ENCODE data around the gene FA2H.
"Not testable (repeated sequence)": the region's sequence is repeated elsewhere in the genome, so short reads cannot be mapped to it uniquely, and the experiment has no call there.

Gene FA2H, protein sequence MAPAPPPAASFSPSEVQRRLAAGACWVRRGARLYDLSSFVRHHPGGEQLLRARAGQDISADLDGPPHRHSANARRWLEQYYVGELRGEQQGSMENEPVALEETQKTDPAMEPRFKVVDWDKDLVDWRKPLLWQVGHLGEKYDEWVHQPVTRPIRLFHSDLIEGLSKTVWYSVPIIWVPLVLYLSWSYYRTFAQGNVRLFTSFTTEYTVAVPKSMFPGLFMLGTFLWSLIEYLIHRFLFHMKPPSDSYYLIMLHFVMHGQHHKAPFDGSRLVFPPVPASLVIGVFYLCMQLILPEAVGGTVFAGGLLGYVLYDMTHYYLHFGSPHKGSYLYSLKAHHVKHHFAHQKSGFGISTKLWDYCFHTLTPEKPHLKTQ

DNA sequence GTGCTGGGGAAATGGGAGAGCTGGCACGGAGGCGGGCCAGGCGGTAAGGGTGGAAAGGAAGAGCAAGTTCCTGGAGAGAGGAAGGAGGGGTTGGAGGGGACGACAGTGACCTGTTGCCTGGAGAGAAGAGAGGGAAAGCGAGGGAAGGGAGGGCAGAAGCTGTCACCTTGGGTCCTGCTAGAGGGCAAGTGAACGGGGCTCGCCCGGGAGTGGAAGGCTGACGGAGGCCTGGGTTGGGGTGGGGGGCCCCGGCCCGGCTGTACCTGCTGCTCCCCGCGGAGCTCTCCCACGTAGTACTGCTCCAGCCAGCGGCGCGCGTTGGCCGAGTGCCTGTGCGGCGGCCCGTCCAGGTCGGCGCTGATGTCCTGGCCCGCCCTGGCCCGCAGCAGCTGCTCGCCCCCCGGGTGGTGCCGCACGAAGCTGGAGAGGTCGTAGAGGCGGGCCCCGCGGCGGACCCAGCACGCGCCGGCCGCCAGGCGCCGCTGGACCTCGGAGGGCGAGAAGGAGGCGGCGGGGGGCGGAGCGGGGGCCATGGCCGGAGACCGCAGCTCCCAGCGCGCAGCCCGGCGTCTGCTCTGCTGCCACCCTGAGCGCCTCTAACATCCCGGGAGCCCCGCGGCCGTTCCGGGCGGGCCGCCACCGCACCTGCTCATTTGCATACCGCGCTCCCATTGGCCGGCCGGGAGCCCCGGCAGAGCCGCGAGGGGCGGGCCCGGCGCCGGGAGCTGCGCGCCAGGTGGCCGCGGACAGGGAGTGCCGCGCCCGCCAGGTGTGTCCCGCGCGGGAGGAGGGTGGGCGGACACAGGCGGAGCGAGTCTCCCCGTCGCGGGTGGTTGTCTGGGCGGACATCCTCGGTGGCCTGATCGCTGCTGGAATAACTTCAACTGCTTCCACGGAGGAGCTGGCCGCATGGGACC, at the start of gene FA2H:
FA2H (minus strand) TSS at position 598 of the 917 bp plus-strand sequence; CDS start at position 533, 65 bp downstream.
- DNase-seq: peak; percentile 65

DNA sequence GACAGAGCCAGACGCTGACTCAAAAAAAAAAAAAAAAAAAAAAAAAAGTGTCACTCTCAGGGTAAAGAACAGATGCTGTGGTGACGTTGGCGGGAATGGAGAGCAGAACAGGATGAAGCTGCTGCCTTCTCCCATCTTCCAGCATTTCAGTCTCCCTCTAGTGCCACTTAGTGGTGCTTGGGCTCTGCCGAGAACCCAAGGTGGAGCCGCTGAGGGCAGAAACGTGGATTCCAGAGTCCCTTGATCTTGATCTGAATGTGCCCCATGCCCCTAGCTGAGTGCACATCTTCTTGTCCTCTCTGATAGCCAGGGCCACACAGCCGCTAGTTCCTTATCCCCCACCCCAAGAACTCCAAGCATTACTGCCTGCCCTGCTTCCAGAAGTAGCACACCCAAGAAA, 43.2 kb upstream of the FA2H start:
- DNase-seq: no peak

DNA sequence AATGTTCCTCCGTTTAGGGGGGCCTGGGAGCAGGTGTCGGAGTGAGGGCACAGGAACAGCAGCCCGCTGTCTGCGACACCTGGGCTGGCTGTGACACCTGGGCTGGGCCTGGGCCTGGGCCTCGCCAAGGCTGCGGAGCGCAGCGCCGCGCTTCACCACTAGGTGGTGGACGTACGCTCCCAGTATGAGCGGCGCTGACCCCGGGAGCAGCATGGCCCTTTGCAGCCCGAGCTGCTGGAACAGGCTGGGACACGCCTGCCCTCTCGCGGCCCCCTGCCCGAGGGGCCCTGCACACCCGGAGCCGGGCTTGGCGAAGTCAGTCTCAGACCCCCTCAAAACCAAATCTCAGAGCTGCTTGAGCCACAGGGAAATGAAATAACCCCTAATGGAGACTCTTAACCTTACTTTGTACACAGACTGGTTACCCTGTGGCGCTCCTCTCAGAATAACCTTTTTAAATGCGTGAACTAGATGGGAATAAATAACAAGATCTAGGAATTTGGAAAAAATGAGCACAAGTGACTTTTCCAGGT, 38.6 kb upstream of the FA2H start:
- DNase-seq: peak; percentile 38

DNA sequence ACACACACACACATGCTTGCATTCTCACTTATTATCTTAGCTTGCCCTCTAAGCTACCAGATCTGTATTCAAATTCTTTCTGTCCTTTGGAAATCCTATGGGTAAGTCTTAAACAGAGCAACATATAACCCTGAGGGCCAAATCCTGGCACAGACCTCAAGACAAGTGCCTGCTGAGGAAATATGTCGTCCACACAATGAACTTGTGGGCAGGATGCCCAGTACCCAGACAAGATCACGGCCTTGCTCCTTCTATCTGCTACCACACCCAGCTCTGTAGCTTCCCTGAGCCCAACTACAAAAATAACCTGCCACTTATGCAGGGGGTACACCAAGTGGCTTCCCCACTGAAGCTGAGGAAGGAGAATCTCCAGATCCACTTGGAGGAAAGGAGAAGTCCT, 37.3 kb upstream of the FA2H start:
- no peak for DNase-seq

DNA sequence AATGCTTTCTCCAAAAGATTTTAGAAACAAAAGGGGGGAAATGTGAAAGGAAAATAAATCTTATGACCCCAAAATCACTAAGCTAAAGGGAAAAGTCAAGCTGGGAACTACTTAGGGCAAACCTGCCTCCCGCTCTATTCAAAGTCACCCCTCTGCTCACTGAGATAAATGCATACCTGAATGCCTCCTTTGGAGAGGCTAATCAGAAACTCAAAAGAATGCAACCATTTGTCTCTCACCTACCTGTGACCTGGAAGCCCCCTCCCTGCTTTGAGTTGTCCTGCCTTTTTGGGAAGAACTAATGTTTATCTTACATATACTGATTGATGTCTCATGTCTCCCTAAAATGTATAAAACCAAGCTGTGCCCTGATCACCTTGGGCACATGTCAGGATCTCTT, 36.6 kb upstream of the FA2H start:
- not testable (repeated sequence) for DNase-seq

DNA sequence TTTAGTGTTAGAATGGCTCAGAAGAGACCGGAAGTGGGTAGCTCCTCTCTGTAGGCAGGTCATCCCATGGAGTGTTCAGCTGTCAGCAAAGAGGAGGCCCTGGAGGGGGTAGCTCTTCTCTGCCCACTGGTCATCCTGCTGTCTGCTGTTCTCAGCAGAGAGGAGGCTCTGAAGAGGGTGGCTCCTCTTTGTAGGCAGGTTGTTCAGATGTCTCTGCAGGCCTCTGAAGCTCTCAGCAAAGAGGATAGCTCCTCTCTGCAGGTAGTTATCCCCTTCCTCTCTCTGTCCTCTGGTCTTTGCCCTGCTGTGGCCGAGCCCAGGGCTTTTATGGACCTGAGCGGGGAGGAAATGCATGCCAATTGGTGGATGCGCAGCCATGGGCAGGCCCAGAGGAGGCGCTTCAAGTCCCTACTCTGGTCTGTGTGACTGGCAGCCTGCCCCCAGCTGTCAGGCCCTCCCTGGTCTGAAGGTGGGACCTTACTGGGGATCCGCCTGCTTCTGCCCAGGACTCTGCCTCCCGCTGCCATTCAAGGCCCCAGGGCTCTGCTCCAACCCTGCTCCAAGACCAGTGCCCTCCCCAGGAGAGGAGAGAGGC, 32.5 kb upstream of the FA2H start:
- DNase-seq: no peak

DNA sequence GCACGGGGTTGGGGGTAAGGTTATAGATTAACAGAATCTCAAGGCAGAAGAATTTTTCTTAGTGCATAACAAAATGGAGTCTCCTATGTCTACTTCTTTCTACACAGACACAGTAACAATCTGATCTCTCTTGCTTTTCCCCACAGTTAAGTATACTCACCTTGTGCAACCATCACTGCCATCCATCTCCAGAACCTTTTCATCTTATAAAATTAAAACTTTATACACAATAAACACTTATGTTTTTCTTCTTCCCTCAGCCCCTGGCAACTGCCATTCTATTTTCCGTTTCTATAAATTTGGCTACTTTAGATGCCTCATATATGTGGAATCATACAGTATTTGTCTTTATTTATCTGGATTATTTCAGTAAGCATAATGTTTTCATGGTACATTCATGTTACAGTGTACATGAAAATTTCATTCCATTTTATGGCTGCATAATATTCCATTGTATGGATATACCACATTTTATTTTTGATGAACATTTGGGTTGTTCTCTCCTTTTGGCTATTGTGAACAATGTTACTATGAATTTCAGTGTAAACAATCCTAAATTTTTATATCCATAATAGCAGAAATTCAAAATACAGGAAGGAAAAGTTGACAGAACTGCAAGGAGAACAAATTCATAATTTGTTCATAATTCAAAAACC, 25.7 kb upstream of the FA2H start:
- no peak for DNase-seq

DNA sequence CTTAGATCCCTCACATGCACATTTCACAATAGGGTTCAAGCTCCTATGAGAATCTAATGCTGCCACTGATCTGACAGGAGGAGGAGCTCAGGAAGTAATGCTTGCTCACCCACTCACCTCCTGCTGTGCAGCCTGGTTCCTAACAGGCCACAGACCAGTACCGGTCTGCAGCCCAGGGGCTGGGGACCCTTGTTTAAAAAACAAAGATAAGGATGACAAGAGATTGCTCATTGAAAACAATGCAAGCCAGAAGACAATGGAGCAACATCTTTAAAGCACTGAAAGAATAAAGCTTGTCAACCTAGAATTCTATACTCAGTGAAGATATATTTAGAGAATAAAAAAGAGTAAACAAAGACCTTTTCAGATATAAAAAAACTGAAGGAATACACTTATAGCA, 22.8 kb upstream of the FA2H start:
- no peak for DNase-seq

DNA sequence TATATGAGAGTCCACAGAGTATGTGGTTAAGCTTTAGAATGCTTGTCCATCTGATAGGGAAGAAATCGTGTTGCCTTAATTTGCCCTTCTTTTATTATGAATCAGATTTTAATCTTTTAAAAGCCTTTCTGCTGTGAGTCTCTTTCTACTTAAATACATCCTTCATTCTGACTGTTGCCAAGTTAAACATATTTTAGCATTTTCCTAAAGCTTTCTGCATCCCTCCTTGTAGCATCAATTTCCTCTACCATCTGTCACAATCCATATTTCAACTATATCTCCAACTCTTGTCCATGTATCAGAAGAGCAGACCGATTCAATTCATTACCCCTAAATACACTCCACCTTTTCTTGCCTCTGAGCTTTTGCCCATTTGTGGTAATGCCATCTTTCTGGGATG, 20.5 kb upstream of the FA2H start:
- DNase-seq: no peak

DNA sequence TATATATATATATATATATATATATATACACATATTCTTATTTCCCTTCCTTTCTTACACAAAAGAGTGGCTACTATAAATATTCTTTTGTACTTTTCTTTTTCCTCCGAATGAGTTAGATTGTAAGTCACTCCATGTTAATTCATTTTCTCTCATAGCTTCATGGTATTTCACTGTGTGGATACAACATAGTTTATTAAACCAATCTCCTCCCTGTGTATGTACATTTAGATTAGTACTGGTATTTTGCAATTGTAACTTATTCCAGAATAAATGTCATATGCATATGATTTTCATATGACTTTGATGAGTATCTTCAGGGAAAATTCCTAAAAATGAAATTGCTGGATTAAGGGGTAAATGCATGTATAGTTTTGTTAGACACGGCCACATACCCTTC, 20.0 kb upstream of the FA2H start:
- DNase-seq: no peak

DNA sequence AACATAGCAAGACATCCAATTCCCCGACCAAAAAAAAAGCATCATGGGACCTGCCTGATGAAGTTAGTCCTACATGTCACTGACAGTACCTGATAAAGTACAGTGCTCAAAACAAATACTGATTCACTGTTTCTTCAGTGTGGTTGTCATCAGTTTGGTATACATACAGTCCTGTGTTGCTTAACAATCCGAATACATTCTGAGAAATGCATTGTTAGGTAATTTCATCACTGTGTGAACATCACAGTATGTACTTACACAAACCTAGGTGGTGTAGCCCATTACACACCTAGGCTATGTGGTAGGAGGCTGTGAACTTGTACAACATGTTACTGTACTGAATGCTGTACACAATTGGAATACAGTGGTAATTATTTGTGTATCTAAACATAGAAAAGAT, 19.0 kb upstream of the FA2H start:
- no peak for DNase-seq

DNA sequence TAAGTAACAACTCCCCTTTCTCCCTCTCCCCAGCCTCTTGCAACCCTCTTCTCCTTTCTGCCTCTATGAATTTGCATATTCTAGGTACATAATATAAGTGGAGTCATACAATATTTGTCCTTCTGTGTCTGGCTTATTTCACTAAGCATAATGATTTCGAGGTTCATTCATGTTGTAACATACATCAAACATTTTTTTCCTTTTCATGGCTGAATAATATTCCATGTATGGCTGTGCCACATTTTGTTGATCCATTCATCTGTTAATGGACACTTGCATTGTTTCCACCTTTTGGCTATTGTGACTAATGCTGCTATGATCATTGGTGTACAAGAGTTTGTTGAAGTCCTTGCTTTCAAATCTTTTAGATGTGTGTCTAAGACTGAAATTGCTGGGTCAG, 17.6 kb upstream of the FA2H start:
- DNase-seq: no peak

DNA sequence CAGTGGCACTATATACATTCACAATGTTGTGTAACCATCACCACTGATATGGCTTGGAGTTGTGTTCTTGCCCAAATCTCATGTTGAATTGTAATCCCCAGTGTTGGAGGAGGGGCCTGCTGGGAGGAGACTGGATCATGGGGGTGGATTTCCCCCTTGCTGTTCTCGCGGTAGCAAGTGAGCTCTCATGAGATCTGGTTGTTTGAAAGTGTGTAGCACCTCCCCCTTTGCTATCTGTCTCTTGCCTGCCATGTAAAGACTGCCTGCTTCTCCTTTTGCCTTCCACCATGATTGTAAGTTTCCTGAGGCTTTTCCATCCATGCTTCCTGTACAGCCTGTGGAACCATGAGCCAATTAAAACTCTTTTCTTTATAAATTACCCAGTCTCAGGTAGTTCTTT, 17.1 kb upstream of the FA2H start:
- DNase-seq: not testable (repeated sequence)

DNA sequence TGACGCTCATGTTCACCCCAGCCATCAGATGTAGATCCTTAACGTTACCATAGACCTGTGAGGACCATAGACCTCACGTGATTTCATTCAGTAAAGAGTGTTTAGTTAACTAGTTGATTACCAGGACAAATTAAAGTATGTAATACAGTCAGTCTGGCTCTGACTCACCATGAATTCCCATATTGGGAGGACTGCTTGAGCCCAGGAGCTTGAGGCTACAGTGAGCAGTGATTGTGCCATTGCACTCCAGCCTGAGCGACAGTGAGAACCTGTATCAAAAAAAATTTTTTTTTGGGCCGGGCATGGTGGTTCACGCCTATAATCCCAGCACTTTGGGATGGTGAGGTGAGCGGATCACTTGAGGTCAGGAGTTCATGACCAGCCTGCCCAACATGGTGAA, 13.5 kb upstream of the FA2H start:
- no peak for DNase-seq

DNA sequence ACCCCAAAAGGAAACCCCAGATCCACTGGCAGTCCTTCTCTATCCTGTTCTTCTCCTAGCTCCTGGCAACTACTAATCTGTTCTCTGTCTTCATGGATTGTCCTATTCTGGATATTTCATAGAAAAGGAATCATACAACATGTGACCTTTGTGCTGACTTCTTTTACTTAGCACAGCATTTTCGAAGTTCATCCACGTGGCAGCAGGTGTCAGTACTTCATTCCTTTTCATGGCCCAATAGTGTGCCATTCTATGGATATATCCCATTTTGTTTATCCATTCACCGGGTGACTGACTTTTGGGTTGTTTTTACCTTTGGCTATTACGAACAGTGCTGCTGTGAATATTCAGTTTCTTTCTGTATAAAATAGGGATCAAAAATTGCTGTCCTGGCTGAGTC, 10.4 kb upstream of the FA2H start:
- DNase-seq: no peak

DNA sequence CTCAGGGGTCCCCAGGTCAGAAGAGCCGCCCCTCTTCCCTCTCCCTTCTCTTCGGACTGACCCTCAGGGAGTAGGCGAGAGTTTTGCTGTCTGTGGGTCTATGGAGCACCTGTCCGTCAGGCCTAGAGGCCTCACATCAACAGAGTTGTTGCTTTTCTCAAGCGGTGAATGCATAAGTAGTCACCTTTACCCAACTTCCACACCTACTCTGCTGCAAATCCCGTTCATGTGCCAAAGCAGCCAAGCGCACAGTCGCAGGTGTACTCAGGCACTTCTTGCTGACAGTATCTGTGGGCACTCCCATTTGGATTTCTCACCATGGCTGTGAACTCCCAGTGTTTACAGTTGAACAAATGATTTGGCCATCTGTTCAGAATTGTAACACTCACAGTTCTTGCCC, 4.0 kb upstream of the FA2H start:
- no peak for DNase-seq

DNA sequence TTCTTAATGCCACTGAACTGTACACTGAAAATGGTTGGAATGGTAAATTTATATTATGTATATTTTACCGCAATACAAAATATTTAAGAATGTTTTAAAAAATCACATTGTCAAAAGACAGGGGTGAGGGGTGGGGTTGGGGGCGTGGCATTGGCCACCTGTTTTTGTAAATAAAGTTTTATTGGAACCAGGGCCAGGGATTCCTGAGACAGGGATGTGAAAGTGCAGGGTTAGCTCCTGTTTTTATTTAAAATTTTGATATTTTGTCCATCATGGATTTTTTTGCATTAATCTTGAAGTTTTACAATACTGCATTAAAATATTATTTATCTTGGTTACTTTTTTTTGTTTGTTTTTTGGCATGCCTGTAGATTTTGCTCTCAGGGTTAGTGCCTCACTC, 2.3 kb upstream of the FA2H start:
- no peak for DNase-seq

DNA sequence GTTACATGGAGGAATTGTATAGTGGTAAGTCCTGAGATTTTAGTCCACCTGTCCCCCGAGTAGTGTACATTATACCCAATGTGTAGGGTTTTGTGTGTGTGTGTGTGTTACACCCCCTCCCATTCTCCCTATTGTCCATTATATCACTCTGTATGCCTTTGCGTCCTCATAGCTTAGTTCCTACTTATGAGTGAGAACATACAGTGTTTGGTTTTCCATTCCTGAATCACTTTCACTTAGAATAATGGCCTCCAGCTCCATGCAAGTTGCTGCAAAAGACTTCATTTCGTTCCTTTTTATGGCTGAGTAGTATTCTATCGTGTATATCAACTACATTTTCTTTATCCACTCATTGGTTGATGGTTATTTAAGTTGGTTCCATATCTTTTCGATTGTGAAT, 635 bp upstream of the FA2H start:
- DNase-seq: no peak

DNA sequence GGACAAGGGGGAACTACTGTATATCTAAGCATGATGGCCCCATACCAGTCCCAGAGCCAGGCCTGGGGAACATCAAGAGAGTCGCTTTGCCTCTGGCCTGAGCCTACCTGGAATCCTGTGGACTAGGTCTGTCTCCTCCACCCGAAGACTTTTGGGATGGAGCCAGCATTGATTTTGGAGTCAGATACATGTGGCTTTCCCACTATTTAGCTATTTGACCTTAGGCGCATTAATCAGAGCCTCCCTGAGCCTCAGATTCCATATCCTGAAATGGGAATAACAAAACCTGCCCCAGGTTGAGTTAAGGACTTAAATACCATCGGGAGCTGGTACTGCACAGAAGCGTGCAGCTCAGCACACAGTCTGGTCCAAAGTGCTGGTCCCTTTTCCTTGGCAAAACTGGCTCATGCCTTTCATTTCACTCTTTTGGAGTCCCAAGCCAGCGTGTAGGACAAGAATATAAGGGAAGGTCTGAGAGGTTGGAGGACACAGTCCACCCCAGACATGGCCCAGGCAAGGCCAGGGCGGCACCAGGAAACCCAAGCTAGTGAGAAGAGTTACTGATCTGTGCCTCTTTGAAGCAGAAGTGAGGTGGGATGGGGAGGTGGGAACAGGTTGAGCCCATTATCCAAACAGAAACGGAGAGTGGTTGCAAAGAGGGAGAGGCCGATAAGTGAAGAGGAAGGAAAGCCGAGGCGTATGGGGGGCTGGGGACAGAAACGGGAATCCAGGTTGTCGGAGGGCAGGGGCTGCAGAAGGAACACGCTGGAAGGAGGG, 986 bp downstream of the FA2H start:
- no peak for DNase-seq

DNA sequence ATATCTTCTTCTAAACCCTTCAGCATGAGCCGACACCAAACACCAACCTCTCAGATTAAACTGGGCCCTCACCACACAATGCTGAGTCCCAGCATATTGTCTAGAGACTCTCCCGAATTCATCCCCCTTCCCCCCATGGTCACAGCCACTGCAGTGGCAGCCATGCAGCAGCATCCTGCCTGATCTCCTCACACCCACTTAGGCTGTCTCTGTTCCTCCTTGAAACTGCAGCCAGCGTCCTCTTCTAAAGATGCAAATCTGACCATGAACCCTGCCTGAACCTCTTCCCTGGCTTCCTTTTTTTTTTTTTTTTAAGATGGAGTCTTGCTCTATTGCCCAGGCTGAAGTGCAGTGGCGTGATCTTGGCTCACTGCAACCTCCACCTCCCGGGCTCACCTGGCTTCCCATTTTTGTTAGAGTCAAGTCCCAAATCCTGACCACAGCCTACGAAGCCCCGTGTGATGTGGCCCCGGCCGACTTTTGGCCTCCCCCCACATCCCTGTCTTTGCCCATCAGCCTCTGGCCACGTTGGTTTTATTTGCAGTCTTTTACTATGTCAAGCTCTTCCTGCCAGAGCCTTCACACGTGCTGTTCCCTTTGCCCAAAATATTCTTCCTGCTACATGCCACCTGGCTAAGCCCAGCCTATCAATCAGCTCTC, 2.8 kb downstream of the FA2H start:
- DNase-seq: no peak

DNA sequence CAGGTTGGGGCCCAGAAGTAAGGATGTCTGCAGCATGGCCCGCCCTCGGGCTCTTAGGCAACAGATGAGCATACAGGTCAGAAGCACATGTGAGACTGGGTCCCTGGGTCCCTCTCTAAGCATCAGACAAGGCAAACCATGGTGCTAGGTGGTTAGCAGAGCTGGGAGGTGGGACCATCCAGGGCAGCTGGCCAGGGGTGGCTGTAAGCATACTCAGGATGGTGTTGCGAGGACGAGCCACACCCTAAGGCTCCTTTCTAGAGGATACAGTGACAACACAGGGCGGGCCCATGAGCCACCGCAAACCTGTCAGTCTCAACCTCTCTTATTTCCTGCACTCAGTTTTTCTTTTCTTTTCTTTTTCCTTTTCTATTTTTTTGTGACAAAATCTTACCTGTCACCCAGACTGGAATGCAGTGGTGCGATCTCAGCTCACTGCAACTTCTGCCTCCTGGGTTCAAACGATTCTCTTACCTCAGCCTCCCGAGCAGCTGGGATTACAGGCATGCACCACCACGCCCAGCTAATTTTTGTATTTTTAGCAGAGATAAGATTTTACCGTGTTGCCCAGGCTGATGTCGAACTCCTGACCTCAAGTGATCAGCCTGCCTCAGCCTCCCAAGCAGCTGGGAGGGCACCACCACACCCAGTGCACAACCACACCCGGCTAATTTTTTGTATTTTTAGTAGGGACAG, 3.6 kb downstream of the FA2H start:
- no peak for DNase-seq

Data from NCI-H2029 (cell line).